ENCODE measurements around the gene PIEZO1.

DNA sequence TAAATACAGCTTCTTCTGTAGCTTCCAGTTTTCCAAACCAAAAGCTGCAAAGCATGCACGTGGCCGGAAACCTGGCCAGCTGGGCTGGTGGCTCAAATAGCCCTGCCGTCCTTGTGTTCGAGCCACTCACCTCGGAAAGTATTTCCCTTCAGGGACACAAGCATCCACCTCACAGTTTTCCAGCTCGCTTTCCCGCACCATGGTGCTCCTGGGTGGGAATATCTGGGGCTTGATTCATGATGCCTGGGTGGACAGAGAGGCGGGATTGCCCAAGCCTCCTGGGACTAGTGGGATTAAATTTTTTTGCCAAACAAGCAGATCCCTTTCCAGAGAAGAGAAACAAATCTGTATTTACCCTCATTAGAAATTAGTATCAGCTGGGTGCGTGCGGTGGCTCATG, 115.0 kb downstream of the PIEZO1 start:
- TF ChIP-seq, protein P1, sequence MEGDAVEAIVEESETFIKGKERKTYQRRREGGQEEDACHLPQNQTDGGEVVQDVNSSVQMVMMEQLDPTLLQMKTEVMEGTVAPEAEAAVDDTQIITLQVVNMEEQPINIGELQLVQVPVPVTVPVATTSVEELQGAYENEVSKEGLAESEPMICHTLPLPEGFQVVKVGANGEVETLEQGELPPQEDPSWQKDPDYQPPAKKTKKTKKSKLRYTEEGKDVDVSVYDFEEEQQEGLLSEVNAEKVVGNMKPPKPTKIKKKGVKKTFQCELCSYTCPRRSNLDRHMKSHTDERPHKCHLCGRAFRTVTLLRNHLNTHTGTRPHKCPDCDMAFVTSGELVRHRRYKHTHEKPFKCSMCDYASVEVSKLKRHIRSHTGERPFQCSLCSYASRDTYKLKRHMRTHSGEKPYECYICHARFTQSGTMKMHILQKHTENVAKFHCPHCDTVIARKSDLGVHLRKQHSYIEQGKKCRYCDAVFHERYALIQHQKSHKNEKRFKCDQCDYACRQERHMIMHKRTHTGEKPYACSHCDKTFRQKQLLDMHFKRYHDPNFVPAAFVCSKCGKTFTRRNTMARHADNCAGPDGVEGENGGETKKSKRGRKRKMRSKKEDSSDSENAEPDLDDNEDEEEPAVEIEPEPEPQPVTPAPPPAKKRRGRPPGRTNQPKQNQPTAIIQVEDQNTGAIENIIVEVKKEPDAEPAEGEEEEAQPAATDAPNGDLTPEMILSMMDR (IDR thresholded peaks at IDR 0.05 in 8 of 11, conservative IDR thresholded peaks at IDR 0.05 in 3 of 11) = no peak
- no peak for TF ChIP-seq POLR2A (IDR thresholded peaks at IDR 0.05)
